HepG2 (cell line): ENCODE data around the gene ATXN7L3. TPM values are rescaled to one million over a fixed set of nuclear protein-coding genes. Genes with fewer than 3 reads are reported as not detected.

ENCODE experiments used
- ELF1 ChIP-seq: sonication (generic); formaldehyde crosslinking; IDR thresholded peaks from 2 replicates; pipeline ENCODE4 v1.4.0; 2020; ENCODE audit warnings: missing genetic modification reagents
- FOSL2 ChIP-seq: sonication (generic); formaldehyde crosslinking; IDR thresholded peaks from 2 replicates; pipeline ENCODE4 v1.4.0; 2020; ENCODE audit warnings: missing genetic modification reagents
- GABPA ChIP-seq, 2 experiments: IDR thresholded peaks; 2 replicates each; pipeline ENCODE4 v1.6.1; 2011 to 2016; ENCODE audit warnings: low read depth in 2 of 2, low read length in 1 of 2, missing biosample characterization in 1 of 2, missing genetic modification characterization in 1 of 2
- GATA4 ChIP-seq: sonication (generic); IDR thresholded peaks from 2 replicates; pipeline ENCODE4 v1.6.1; 2016; ENCODE audit warnings: antibody characterized with exemption, low read depth, borderline replicate concordance
- HNRNPH1 ChIP-seq: fragments of 200-400 bp; formaldehyde crosslinking; optimal IDR thresholded peaks from 2 replicates; pipeline ENCODE3; 2017; ENCODE audit warnings: mild to moderate bottlenecking, low read depth, low read length
- MEIS1 ChIP-seq: sonication (generic); formaldehyde crosslinking; IDR thresholded peaks from 2 replicates; pipeline ENCODE4 v1.9.0; 2021; ENCODE audit warnings: mild to moderate bottlenecking, missing genetic modification reagents, moderate library complexity, borderline replicate concordance
- PRMT3 ChIP-seq: sonication (generic); formaldehyde crosslinking; IDR thresholded peaks from 2 replicates; pipeline ENCODE4 v1.8.1; 2022; ENCODE audit warnings: low read depth, mild to moderate bottlenecking, moderate library complexity, missing genetic modification reagents, borderline replicate concordance
- SMAD3 ChIP-seq: sonication (generic); formaldehyde crosslinking; IDR thresholded peaks from 2 replicates; pipeline ENCODE4 v1.4.0; 2020; ENCODE audit warnings: missing genetic modification reagents
- SNAI1 ChIP-seq: sonication (generic); formaldehyde crosslinking; IDR thresholded peaks from 2 replicates; pipeline ENCODE4 v1.5.0; 2020; ENCODE audit warnings: mild to moderate bottlenecking, missing genetic modification reagents, borderline replicate concordance
- THYN1 ChIP-seq: sonication (generic); formaldehyde crosslinking; IDR thresholded peaks from 2 replicates; pipeline ENCODE4 v1.8.1; 2023; ENCODE audit warnings: low read depth, mild to moderate bottlenecking, moderate library complexity, missing genetic modification reagents, borderline replicate concordance
- ZNF143 ChIP-seq: sonication (generic); formaldehyde crosslinking; IDR thresholded peaks from 2 replicates; pipeline ENCODE4 v1.4.0; 2020; ENCODE audit warnings: missing genetic modification reagents
- ZNF20 ChIP-seq: sonication (generic); formaldehyde crosslinking; IDR thresholded peaks from 2 replicates; pipeline ENCODE4 v1.4.0; 2020; ENCODE audit warnings: mild to moderate bottlenecking, moderate library complexity, missing genetic modification reagents
- ZNF569 ChIP-seq: sonication (generic); formaldehyde crosslinking; IDR thresholded peaks from 2 replicates; pipeline ENCODE4 v1.5.0; 2020; ENCODE audit warnings: mild to moderate bottlenecking, missing genetic modification reagents, moderate library complexity, borderline replicate concordance
- ZNF737 ChIP-seq: sonication (generic); formaldehyde crosslinking; IDR thresholded peaks from 2 replicates; pipeline ENCODE4 v1.5.0; 2020; ENCODE audit warnings: missing genetic modification reagents, mild to moderate bottlenecking, borderline replicate concordance
- polyA plus RNA-seq, 8 experiments: library from polyadenylated mRNA; depleted of rRNA in 3 of 8; stranded (reverse) in 7 of 8; unstranded in 1 of 8; fragments of >200 nt; fragmentation: Illumina TruSeq in 4 of 8; extraction: Trizol in 4 of 8; gene quantifications; 2 replicates each; pipeline versions ENCODE4 v1.2.1 to v1.2.3, GENCODE V29; 2011 to 2016; ENCODE audit warnings: low read depth in 4 of 8, missing spikeins in 1 of 8, mixed read lengths in 1 of 8; ENCODE audit not compliant: insufficient read depth in 1 of 8
- total RNA-seq, 5 experiments: library from RNA; depleted of rRNA; stranded (reverse); fragments of >200 nt; fragmentation: Illumina TruSeq; extraction: Trizol; gene quantifications; 2 replicates each; pipeline ENCODE4 v1.2.3, GENCODE V29; 2016; ENCODE audit warnings: low read depth in 1 of 5
- TF ChIP-seq, protein P1 (sequence below): sonication (generic); formaldehyde crosslinking; IDR thresholded peaks from 2 replicates; pipeline ENCODE4 v1.5.0; 2020; ENCODE audit warnings: mild to moderate bottlenecking, missing genetic modification reagents, borderline replicate concordance
- TF ChIP-seq, protein P2 (sequence below): sonication (generic); formaldehyde crosslinking; IDR thresholded peaks from 2 replicates; pipeline ENCODE4 v1.5.0; 2020; ENCODE audit warnings: missing genetic modification reagents, mild to moderate bottlenecking, borderline replicate concordance
- TF ChIP-seq, protein P3 (sequence below): IDR thresholded peaks from 2 replicates; pipeline ENCODE4 v1.4.0; 2020; ENCODE audit warnings: mild to moderate bottlenecking, missing genetic modification reagents

ATXN7L3 gene
- total and polyA plus RNA-seq, 2 of the 13 experiments (the other 11 are each of a cell fraction or from before 2014, with no cell fraction given) = 44.5 to 59.1 TPM

DNA sequence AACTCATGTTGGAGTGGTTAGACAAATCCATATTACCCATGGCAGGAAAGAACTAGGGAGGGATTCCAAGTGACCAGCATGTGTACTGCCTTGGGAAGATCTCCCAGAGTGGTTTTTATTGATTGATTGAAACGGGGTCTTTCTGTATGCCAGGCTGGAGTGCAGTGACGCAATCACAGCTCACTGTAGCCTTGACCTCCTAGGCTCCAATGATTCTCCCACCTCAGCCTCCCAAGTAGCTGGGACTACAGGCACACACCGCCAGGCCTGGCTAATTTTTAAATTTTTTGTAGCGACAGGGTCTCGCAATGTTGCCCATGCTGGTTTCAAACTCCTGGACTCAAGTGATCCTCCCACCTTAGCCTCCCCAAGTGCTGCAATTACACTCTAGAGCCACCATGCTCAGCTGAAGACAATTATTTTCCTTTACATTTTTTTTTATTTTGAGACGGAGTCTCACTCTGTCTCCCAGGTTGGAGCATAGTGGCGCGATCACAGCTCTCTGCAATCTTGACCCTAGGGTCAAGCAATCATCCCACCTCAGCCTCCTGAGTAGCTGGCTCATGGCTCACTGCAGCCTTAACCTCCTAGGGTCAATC, 15.4 kb downstream of the ATXN7L3 start (continued):
- TF ChIP-seq, protein P1, sequence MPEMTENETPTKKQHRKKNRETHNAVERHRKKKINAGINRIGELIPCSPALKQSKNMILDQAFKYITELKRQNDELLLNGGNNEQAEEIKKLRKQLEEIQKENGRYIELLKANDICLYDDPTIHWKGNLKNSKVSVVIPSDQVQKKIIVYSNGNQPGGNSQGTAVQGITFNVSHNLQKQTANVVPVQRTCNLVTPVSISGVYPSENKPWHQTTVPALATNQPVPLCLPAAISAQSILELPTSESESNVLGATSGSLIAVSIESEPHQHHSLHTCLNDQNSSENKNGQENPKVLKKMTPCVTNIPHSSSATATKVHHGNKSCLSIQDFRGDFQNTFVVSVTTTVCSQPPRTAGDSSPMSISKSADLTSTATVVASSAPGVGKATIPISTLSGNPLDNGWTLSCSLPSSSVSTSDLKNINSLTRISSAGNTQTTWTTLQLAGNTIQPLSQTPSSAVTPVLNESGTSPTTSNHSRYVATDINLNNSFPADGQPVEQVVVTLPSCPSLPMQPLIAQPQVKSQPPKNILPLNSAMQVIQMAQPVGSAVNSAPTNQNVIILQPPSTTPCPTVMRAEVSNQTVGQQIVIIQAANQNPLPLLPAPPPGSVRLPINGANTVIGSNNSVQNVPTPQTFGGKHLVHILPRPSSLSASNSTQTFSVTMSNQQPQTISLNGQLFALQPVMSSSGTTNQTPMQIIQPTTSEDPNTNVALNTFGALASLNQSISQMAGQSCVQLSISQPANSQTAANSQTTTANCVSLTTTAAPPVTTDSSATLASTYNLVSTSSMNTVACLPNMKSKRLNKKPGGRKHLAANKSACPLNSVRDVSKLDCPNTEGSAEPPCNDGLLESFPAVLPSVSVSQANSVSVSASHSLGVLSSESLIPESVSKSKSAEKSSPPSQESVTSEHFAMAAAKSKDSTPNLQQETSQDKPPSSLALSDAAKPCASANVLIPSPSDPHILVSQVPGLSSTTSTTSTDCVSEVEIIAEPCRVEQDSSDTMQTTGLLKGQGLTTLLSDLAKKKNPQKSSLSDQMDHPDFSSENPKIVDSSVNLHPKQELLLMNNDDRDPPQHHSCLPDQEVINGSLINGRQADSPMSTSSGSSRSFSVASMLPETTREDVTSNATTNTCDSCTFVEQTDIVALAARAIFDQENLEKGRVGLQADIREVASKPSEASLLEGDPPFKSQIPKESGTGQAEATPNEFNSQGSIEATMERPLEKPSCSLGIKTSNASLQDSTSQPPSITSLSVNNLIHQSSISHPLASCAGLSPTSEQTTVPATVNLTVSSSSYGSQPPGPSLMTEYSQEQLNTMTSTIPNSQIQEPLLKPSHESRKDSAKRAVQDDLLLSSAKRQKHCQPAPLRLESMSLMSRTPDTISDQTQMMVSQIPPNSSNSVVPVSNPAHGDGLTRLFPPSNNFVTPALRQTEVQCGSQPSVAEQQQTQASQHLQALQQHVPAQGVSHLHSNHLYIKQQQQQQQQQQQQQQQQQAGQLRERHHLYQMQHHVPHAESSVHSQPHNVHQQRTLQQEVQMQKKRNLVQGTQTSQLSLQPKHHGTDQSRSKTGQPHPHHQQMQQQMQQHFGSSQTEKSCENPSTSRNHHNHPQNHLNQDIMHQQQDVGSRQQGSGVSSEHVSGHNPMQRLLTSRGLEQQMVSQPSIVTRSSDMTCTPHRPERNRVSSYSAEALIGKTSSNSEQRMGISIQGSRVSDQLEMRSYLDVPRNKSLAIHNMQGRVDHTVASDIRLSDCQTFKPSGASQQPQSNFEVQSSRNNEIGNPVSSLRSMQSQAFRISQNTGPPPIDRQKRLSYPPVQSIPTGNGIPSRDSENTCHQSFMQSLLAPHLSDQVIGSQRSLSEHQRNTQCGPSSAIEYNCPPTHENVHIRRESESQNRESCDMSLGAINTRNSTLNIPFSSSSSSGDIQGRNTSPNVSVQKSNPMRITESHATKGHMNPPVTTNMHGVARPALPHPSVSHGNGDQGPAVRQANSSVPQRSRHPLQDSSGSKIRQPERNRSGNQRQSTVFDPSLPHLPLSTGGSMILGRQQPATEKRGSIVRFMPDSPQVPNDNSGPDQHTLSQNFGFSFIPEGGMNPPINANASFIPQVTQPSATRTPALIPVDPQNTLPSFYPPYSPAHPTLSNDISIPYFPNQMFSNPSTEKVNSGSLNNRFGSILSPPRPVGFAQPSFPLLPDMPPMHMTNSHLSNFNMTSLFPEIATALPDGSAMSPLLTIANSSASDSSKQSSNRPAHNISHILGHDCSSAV (CRISPR knock-in tag) = no peak
- TF ChIP-seq ZNF20 (CRISPR knock-in tag) = no peak
- no peak for TF ChIP-seq ZNF143 (CRISPR knock-in tag)
- no peak for TF ChIP-seq MEIS1 (CRISPR knock-in tag)
- TF ChIP-seq FOSL2 (CRISPR knock-in tag) = peak; percentile 30; the same call in 1 of the 2 replicates
- TF ChIP-seq ELF1 (CRISPR knock-in tag) = no peak
- no peak for TF ChIP-seq ZNF737 (CRISPR knock-in tag)
- no peak for TF ChIP-seq SNAI1 (CRISPR knock-in tag)
- TF ChIP-seq PRMT3 (CRISPR knock-in tag) = no peak
- TF ChIP-seq GATA4 = no peak
- no peak for TF ChIP-seq HNRNPH1
- TF ChIP-seq ZNF569 (CRISPR knock-in tag) = no peak
- no peak for TF ChIP-seq SMAD3 (CRISPR knock-in tag)
- TF ChIP-seq THYN1 = no peak
- TF ChIP-seq, protein P2, sequence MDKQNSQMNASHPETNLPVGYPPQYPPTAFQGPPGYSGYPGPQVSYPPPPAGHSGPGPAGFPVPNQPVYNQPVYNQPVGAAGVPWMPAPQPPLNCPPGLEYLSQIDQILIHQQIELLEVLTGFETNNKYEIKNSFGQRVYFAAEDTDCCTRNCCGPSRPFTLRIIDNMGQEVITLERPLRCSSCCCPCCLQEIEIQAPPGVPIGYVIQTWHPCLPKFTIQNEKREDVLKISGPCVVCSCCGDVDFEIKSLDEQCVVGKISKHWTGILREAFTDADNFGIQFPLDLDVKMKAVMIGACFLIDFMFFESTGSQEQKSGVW (CRISPR knock-in tag) = no peak
- no peak for TF ChIP-seq GABPA (IDR thresholded peaks at IDR 0.05; ENCODE audit: low read depth, low read length)
- TF ChIP-seq GABPA (CRISPR knock-in tag; IDR thresholded peaks at IDR 0.05; ENCODE audit: low read depth) = no peak
- TF ChIP-seq, protein P3, sequence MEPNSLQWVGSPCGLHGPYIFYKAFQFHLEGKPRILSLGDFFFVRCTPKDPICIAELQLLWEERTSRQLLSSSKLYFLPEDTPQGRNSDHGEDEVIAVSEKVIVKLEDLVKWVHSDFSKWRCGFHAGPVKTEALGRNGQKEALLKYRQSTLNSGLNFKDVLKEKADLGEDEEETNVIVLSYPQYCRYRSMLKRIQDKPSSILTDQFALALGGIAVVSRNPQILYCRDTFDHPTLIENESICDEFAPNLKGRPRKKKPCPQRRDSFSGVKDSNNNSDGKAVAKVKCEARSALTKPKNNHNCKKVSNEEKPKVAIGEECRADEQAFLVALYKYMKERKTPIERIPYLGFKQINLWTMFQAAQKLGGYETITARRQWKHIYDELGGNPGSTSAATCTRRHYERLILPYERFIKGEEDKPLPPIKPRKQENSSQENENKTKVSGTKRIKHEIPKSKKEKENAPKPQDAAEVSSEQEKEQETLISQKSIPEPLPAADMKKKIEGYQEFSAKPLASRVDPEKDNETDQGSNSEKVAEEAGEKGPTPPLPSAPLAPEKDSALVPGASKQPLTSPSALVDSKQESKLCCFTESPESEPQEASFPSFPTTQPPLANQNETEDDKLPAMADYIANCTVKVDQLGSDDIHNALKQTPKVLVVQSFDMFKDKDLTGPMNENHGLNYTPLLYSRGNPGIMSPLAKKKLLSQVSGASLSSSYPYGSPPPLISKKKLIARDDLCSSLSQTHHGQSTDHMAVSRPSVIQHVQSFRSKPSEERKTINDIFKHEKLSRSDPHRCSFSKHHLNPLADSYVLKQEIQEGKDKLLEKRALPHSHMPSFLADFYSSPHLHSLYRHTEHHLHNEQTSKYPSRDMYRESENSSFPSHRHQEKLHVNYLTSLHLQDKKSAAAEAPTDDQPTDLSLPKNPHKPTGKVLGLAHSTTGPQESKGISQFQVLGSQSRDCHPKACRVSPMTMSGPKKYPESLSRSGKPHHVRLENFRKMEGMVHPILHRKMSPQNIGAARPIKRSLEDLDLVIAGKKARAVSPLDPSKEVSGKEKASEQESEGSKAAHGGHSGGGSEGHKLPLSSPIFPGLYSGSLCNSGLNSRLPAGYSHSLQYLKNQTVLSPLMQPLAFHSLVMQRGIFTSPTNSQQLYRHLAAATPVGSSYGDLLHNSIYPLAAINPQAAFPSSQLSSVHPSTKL (CRISPR knock-in tag) = peak; percentile 65
